Mesenchymal stem cell (in vitro differentiated cells and primary cell): ENCODE data around the gene COQ10A.
A peak's percentile ranks its signal among the peaks of the same experiment; 100 is the strongest.

Experiments
- DNase-seq: peaks from one replicate; pipeline ENCODE4 v3.0.0-alpha.2; 2013
- H2AFZ ChIP-seq: one replicate; pipeline ENCODE4 v1.6.1; 2013; ENCODE audit warnings: low read depth, mild to moderate bottlenecking, control low read depth, inconsistent platforms, low read length, moderate library complexity
- H2AK5ac ChIP-seq: 2 replicates; pipeline ENCODE4 v1.6.1; 2013; ENCODE audit warnings: low read length, moderate library complexity, mild to moderate bottlenecking, inconsistent platforms; ENCODE audit not compliant: severe bottlenecking
- H2BK120ac ChIP-seq: one replicate; pipeline ENCODE4 v1.6.1; 2013; ENCODE audit warnings: low read depth, mild to moderate bottlenecking, inconsistent platforms, low read length, moderate library complexity
- H2BK12ac ChIP-seq, 2 experiments: one replicate each; pipeline ENCODE4 v1.6.1; 2013; ENCODE audit warnings: inconsistent platforms in 2 of 2, low read length in 2 of 2, mild to moderate bottlenecking in 2 of 2, moderate library complexity in 2 of 2, control low read depth in 1 of 2
- H2BK15ac ChIP-seq: one replicate; pipeline ENCODE4 v1.6.1; 2013; ENCODE audit warnings: mild to moderate bottlenecking, low read depth, inconsistent platforms; ENCODE audit not compliant: poor library complexity, severe bottlenecking
- H2BK5ac ChIP-seq: 2 replicates; pipeline ENCODE4 v1.6.1; 2013; ENCODE audit warnings: low read depth, mild to moderate bottlenecking, low read length, control low read depth, inconsistent platforms; ENCODE audit not compliant: poor library complexity, severe bottlenecking
- H3K14ac ChIP-seq, 2 experiments: one replicate each; pipeline ENCODE4 v1.6.1; 2013; ENCODE audit warnings: inconsistent platforms in 2 of 2, low read length in 2 of 2, control low read depth in 1 of 2, mild to moderate bottlenecking in 1 of 2, moderate library complexity in 1 of 2
- H3K18ac ChIP-seq, 2 experiments: one replicate each; pipeline ENCODE4 v1.6.1; 2013; ENCODE audit warnings: inconsistent platforms in 2 of 2, low read length in 2 of 2, control low read depth in 1 of 2, low read depth in 1 of 2, mild to moderate bottlenecking in 1 of 2
- H3K23ac ChIP-seq, 2 experiments: one replicate each; pipeline ENCODE4 v1.6.1; 2013; ENCODE audit warnings: inconsistent platforms in 2 of 2, low read length in 2 of 2, mild to moderate bottlenecking in 2 of 2, moderate library complexity in 2 of 2, control low read depth in 1 of 2
- H3K27ac ChIP-seq: 2 replicates; pipeline ENCODE4 v1.5.1; 2013; ENCODE audit warnings: mild to moderate bottlenecking, moderate library complexity, low read length, control low read depth, inconsistent platforms; ENCODE audit not compliant: poor library complexity, severe bottlenecking
- H3K27me3 ChIP-seq, 2 experiments: 2 replicates each; pipeline versions ENCODE4 v1.6.1 to v1.7.0; 2013; ENCODE audit warnings: low read length in 2 of 2, mild to moderate bottlenecking in 2 of 2, moderate library complexity in 2 of 2, control low read depth in 1 of 2, inconsistent platforms in 1 of 2; ENCODE audit not compliant: control insufficient read depth in 1 of 2, insufficient read depth in 1 of 2
- H3K36me3 ChIP-seq, 2 experiments: 2 replicates each; pipeline versions ENCODE4 v1.6.1 to v1.7.0; 2013; ENCODE audit warnings: low read length in 2 of 2, control low read depth in 1 of 2, inconsistent platforms in 1 of 2, low read depth in 1 of 2, mild to moderate bottlenecking in 1 of 2; ENCODE audit not compliant: insufficient read depth in 2 of 2, control insufficient read depth in 1 of 2
- H3K4ac ChIP-seq, 2 experiments: one replicate each; pipeline ENCODE4 v1.6.1; 2013; ENCODE audit warnings: inconsistent platforms in 2 of 2, low read length in 2 of 2, mild to moderate bottlenecking in 2 of 2, moderate library complexity in 2 of 2, control low read depth in 1 of 2, low read depth in 1 of 2
- H3K4me1 ChIP-seq: 2 replicates; pipeline ENCODE4 v1.6.1; 2013; ENCODE audit warnings: low read depth, low read length, control low read depth; ENCODE audit not compliant: control insufficient read depth, insufficient read depth
- H3K4me2 ChIP-seq: 2 replicates; pipeline ENCODE4 v1.6.1; 2013; ENCODE audit warnings: low read length, mild to moderate bottlenecking, inconsistent platforms; ENCODE audit not compliant: poor library complexity, severe bottlenecking
- H3K4me3 ChIP-seq, 2 experiments: 2 replicates each; pipeline versions ENCODE4 v1.5.1 to v1.7.0; 2013; ENCODE audit warnings: low read length in 2 of 2, mild to moderate bottlenecking in 2 of 2, control low read depth in 1 of 2, low read depth in 1 of 2; ENCODE audit not compliant: insufficient read depth in 1 of 2
- H3K79me1 ChIP-seq: replicated peaks from 2 replicates; pipeline ENCODE4 v1.6.1; 2013; ENCODE audit warnings: mild to moderate bottlenecking, control low read depth, low read length, inconsistent platforms; ENCODE audit not compliant: poor library complexity, severe bottlenecking
- H3K9ac ChIP-seq: 2 replicates; pipeline ENCODE4 v1.7.0; 2013; ENCODE audit warnings: mild to moderate bottlenecking, low read length, moderate library complexity
- H3K9me3 ChIP-seq: 2 replicates; pipeline ENCODE4 v1.7.0; 2013; ENCODE audit warnings: mild to moderate bottlenecking, low read length; ENCODE audit not compliant: control insufficient read depth
- H4K8ac ChIP-seq: one replicate; pipeline ENCODE4 v1.6.1; 2013; ENCODE audit warnings: inconsistent platforms, mild to moderate bottlenecking, low read length, moderate library complexity
- H4K91ac ChIP-seq: one replicate; pipeline ENCODE4 v1.6.1; 2013; ENCODE audit warnings: mild to moderate bottlenecking, low read length, inconsistent platforms
- WGBS: methylation state at CpG from one replicate; pipeline ENCODE4 v1.1.7; 2013; ENCODE audit warnings: mixed read lengths; 5-methylcytosine and 5-hydroxymethylcytosine counted together

Gene COQ10A

GRCh38 chr12:56293795-56294194 is 27.1 kb downstream of the COQ10A start:
- no peak overlapping the region for H2AFZ ChIP-seq
- no peaks in the 10 kb centered on the region for H3K27me3 ChIP-seq
- H3K4me2 ChIP-seq: no peak overlapping the region
- no peak overlapping the region for H2BK12ac ChIP-seq
- no peak overlapping the region for H2BK15ac ChIP-seq
- H2BK5ac ChIP-seq: no peak overlapping the region
- no peak overlapping the region for H3K14ac ChIP-seq
- no peak overlapping the region for H4K91ac ChIP-seq
- H3K9me3 ChIP-seq: no peaks in the 10 kb centered on the region
- no peak overlapping the region for H3K18ac ChIP-seq
- no peak overlapping the region for H2BK120ac ChIP-seq
- WGBS: 96% methylated on average over 5 of the region's 5 CpGs
- peaks cover 10% of the 10 kb centered on the region for H3K79me1 ChIP-seq
- no peak overlapping the region for H3K9ac ChIP-seq
- H4K8ac ChIP-seq: no peak overlapping the region
- H3K27ac ChIP-seq: no peak overlapping the region
- H3K23ac ChIP-seq: no peak overlapping the region
- H3K4me1 ChIP-seq: peaks cover 4% of the 10 kb centered on the region
- H3K4me3 ChIP-seq: no peak overlapping the region
- DNase-seq: no peak
- H3K4ac ChIP-seq: no peak overlapping the region
- no peak overlapping the region for H2AK5ac ChIP-seq
- H3K36me3 ChIP-seq: peaks cover 26 to 40% of the 10 kb centered on the region in 2 experiments

GRCh38 chr12:56296295-56296694 is 29.6 kb downstream of the COQ10A start:
- no peak overlapping the region for H2AFZ ChIP-seq
- H3K9me3 ChIP-seq: no peaks in the 10 kb centered on the region
- H2BK5ac ChIP-seq: no peak overlapping the region
- no peak overlapping the region for H3K23ac ChIP-seq
- no peak overlapping the region for H2BK12ac ChIP-seq
- H3K27ac ChIP-seq: no peak overlapping the region
- no peak for DNase-seq
- no peak overlapping the region for H3K4ac ChIP-seq
- peaks cover 11% of the 10 kb centered on the region for H3K4me1 ChIP-seq
- no peak overlapping the region for H3K4me3 ChIP-seq
- H4K8ac ChIP-seq: no peak overlapping the region
- H3K14ac ChIP-seq: no peak overlapping the region
- H3K18ac ChIP-seq: no peak overlapping the region
- no peak overlapping the region for H3K4me2 ChIP-seq
- H3K9ac ChIP-seq: no peak overlapping the region
- no peak overlapping the region for H2BK120ac ChIP-seq
- H3K36me3 ChIP-seq: peaks cover 18 to 24% of the 10 kb centered on the region in 2 experiments
- WGBS: 96% methylated on average over 4 of the region's 5 CpGs
- peaks cover 7% of the 10 kb centered on the region for H3K79me1 ChIP-seq
- no peak overlapping the region for H2BK15ac ChIP-seq
- H3K27me3 ChIP-seq: no peaks in the 10 kb centered on the region
- H4K91ac ChIP-seq: no peak overlapping the region
- H2AK5ac ChIP-seq: no peak overlapping the region

DNA sequence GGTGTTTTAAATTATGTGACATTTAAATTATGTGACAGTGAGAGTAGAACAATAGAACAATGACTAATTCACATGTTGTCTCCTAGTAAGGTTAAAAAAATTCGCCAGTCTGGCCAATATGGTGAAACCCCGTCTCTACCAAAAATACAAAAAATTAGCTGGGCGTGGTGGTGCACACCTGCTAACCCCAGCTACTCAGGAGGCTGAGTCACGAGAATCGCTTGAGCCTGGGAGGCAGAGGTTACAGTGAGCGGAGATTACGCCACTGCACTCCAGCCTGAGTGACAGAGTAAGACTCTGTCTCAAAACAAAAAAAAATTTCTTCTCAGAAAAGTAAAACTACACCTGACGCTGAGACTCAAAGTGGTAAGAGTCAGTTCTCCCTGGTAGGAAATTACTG is 30.7 kb downstream of the COQ10A start:
- no peak for DNase-seq
- Histone ChIP-seq H3K27me3 (no peaks in the 10 kb centered on the region), H3K4me3 (no peak overlapping the region), H2AK5ac (no peak overlapping the region), H2BK120ac (no peak overlapping the region), H4K8ac (no peak overlapping the region), H3K4me2 (no peak overlapping the region), H3K9ac (no peak overlapping the region), H3K18ac (no peak overlapping the region), H2BK15ac (no peak overlapping the region), H3K14ac (no peak overlapping the region), H2AFZ (no peak overlapping the region), H3K23ac (no peak overlapping the region), H3K36me3 (peaks cover 15 to 25% of the 10 kb centered on the region in 2 experiments), H3K4ac (no peak overlapping the region), H2BK5ac (no peak overlapping the region), H4K91ac (no peak overlapping the region), H3K9me3 (no peaks in the 10 kb centered on the region), H3K79me1 (peaks cover 5% of the 10 kb centered on the region), H3K27ac (no peak overlapping the region), H2BK12ac (no peak overlapping the region), H3K4me1 (peaks cover 14% of the 10 kb centered on the region)
- WGBS: 97% methylated on average over 8 of the region's 8 CpGs

- DNase-seq: no peak
- H3K4ac ChIP-seq: no peak overlapping the region
Observed at GRCh38 chr12:56298828-56299227, 32.1 kb downstream of the COQ10A start.

More at GRCh38 chr12:56298828-56299227, 32.1 kb downstream of the COQ10A start:
- Histone ChIP-seq H3K36me3 (peaks cover 15 to 22% of the 10 kb centered on the region in 2 experiments), H3K9me3 (no peaks in the 10 kb centered on the region), H2AK5ac (no peak overlapping the region), H4K8ac (no peak overlapping the region), H4K91ac (no peak overlapping the region), H3K4me3 (peak overlapping the region in 1 of 2 experiments; percentile 95), H3K14ac (no peak overlapping the region), H2BK5ac (no peak overlapping the region), H3K27me3 (no peaks in the 10 kb centered on the region), H3K4me1 (peaks cover 14% of the 10 kb centered on the region), H2BK120ac (no peak overlapping the region), H3K18ac (no peak overlapping the region), H3K4me2 (peak overlapping the region; percentile 61), H3K27ac (no peak overlapping the region), H2AFZ (no peak overlapping the region), H3K23ac (no peak overlapping the region), H3K79me1 (peaks cover 6% of the 10 kb centered on the region), H3K9ac (peak overlapping the region; percentile 91), H2BK15ac (no peak overlapping the region), H2BK12ac (no peak overlapping the region)
- 93% methylated on average over 5 of the region's 5 CpGs for WGBS
